Measurements from ENCODE around the gene ALX4. TPM values are rescaled to one million over a fixed set of nuclear protein-coding genes. Genes with fewer than 3 reads are reported as not detected.

The ALX4 gene
- total RNA-seq, 4 donors from 2014 or later, result under 0.01 to 0.52 (median 0.06) TPM

DNA sequence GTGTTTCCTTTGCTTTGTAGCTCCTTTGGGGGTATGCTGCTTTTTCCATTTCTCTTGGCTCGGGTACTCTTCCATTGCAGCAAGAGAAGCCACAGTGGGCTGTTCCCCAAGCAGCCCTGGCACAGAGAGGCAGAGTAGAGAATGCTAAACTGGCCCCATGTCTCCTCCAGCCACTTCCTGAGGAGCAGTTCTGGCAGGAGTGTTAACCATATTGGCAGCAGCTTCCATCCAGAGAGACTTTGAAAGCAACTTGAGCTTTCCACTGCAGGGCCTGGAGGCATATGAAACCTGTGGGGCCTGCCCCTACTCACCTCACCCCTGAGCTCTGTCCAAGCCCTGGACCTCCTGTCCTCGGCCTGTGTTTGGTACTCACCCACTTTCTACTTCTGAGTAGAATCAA is 61.8 kb downstream of the ALX4 start:
- DNase-seq (ENCODE audit: extremely low spot score), result no peak
- WGBS, result 91% methylated on average over 2 of the region's 2 CpGs
- peaks cover 10 to 15% (median 13%) of the 10 kb centered on the region in 4 donors for H3K4me1 ChIP-seq
- intact Hi-C loops (cut with DNase I), result no loop called here
- H3K27me3 ChIP-seq, result no peaks in the 10 kb centered on the region
- H3K4me3 ChIP-seq, result no peak overlapping the region
- no peak overlapping the region for H3K27ac ChIP-seq (replicated peaks in 1 of 4)
- peaks cover 0 to 16% (median 10%) of the 10 kb centered on the region in 4 donors for H3K9me3 ChIP-seq
- peaks cover 0 to 38% (median 11%) of the 10 kb centered on the region in 4 donors for H3K36me3 ChIP-seq
- no peak for TF ChIP-seq POLR2A (IDR thresholded peaks at IDR 0.05; ENCODE audit: low read depth)
- no peak for TF ChIP-seq EP300 (IDR thresholded peaks at IDR 0.05)
- no peak for TF ChIP-seq POLR2AphosphoS5 (IDR thresholded peaks at IDR 0.05)
- TF ChIP-seq, protein P1, sequence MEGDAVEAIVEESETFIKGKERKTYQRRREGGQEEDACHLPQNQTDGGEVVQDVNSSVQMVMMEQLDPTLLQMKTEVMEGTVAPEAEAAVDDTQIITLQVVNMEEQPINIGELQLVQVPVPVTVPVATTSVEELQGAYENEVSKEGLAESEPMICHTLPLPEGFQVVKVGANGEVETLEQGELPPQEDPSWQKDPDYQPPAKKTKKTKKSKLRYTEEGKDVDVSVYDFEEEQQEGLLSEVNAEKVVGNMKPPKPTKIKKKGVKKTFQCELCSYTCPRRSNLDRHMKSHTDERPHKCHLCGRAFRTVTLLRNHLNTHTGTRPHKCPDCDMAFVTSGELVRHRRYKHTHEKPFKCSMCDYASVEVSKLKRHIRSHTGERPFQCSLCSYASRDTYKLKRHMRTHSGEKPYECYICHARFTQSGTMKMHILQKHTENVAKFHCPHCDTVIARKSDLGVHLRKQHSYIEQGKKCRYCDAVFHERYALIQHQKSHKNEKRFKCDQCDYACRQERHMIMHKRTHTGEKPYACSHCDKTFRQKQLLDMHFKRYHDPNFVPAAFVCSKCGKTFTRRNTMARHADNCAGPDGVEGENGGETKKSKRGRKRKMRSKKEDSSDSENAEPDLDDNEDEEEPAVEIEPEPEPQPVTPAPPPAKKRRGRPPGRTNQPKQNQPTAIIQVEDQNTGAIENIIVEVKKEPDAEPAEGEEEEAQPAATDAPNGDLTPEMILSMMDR (IDR thresholded peaks at IDR 0.05), result no peak

DNA sequence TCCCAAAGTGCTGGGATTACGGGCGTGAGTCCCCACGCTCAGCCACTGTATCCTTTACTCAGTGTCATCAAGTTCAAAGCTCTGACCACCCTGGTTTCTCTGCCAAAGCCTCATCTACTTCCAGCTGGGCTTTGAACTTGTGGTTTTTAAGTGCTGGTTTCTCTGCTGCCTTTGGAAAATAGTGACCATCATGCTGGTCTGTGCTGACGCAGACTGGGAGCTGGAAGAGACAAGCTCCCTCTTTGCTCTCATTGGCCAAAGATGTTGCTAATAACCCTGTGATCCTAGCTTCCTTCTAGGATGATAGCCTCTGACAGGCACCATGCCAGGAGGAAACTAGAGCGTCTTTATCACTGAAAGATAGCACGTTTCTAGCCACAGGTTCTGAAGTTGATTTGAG is 62.4 kb downstream of the ALX4 start:
- no peaks in the 10 kb centered on the region for H3K27me3 ChIP-seq
- peaks cover 0 to 10% (median 4%) of the 10 kb centered on the region in 4 donors for H3K9me3 ChIP-seq
- DNase-seq (ENCODE audit: extremely low spot score), result no peak
- peaks cover 0 to 38% (median 11%) of the 10 kb centered on the region in 4 donors for H3K36me3 ChIP-seq
- TF ChIP-seq POLR2AphosphoS5 (IDR thresholded peaks at IDR 0.05) (no peak), POLR2A (IDR thresholded peaks at IDR 0.05; ENCODE audit: low read depth) (no peak), EP300 (IDR thresholded peaks at IDR 0.05) (no peak)
- TF ChIP-seq, protein P1 (IDR thresholded peaks at IDR 0.05), result no peak
- WGBS, result 84% methylated on average over 6 of the region's 6 CpGs
- intact Hi-C loops (cut with DNase I), result no loop called here
- H3K27ac ChIP-seq (replicated peaks in 1 of 4), result no peak overlapping the region
- H3K4me3 ChIP-seq, result no peak overlapping the region
- peaks cover 14 to 21% (median 17%) of the 10 kb centered on the region in 4 donors for H3K4me1 ChIP-seq

DNA sequence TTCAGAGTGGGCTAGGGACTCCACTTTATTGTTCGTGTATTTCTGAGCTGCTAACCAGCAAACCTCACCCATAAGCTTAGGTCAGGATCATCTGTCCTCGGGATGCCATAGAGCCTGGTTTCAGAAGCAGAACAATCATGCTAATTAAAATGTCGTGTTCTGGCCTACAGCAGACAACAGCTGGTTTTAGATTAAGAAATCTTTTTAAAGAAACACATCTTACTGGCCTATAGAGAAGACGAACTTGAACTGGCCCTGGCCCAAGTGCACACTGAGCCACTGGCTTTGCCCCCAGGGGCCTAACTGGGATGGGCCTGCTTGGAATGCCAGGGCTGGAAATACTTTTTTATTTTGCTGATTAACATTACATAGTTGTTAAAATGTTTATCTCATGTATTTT is 63.2 kb downstream of the ALX4 start:
- Histone ChIP-seq H3K27me3 (no peaks in the 10 kb centered on the region), H3K4me1 (peaks cover 14 to 25% (median 19%) of the 10 kb centered on the region in 4 donors), H3K9me3 (peaks cover 0 to 2% (median under 1%) of the 10 kb centered on the region in 4 donors), H3K36me3 (peaks cover 0 to 42% (median 9%) of the 10 kb centered on the region in 4 donors), H3K27ac (replicated peaks in 1 of 4) (no peak overlapping the region), H3K4me3 (no peak overlapping the region)
- intact Hi-C loops (cut with DNase I), result no loop called here
- TF ChIP-seq, protein P1 (IDR thresholded peaks at IDR 0.05), result no peak
- no peak for TF ChIP-seq POLR2A (IDR thresholded peaks at IDR 0.05; ENCODE audit: low read depth)
- TF ChIP-seq POLR2AphosphoS5 (IDR thresholded peaks at IDR 0.05), result no peak
- no peak for TF ChIP-seq EP300 (IDR thresholded peaks at IDR 0.05)
- WGBS, result 44% methylated on average over 4 of the region's 4 CpGs
- DNase-seq (ENCODE audit: extremely low spot score), result peak; percentile 90

DNA sequence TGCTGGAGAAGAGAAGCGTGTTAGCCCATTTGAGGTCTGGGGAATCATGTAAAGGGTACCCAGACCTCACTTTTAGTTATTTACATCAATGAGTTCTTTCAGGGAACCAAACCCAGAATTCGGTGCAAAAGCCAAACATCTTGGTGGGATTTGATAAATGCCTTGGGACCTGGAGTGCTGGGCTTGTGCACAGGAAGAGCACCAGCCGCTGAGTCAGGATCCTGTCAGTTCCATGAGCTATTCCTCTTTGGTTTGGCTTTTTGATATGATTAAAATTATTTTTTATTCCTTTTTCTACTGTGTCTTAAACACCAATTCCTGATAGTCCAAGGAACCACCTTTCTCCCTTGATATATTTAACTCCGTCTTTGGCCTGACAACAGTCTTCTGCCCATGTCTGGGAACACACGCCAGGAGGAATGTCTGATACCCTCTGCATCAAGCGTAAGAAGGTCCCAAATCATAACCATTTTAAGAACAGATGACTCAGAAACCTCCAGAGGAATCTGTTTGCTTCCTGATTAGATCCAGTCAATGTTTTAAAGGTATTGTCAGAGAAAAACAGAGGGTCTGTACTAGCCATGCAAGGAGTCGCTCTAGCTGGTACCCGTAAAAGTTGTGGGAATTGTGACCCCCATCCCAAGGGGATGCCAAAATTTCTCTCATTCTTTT is 65.2 kb downstream of the ALX4 start:
- Histone ChIP-seq H3K9me3 (no peaks in the 10 kb centered on the region), H3K4me1 (peaks cover 14 to 25% (median 19%) of the 10 kb centered on the region in 4 donors), H3K27ac (replicated peaks in 1 of 4) (no peak overlapping the region), H3K27me3 (no peaks in the 10 kb centered on the region), H3K36me3 (peaks cover 0 to 42% (median 7%) of the 10 kb centered on the region in 4 donors), H3K4me3 (no peak overlapping the region)
- 78% methylated on average over 8 of the region's 8 CpGs for whole genome bisulfite sequencing
- TF ChIP-seq POLR2A (IDR thresholded peaks at IDR 0.05; ENCODE audit: low read depth), result no peak
- TF ChIP-seq EP300 (IDR thresholded peaks at IDR 0.05), result no peak
- no peak for TF ChIP-seq POLR2AphosphoS5 (IDR thresholded peaks at IDR 0.05)
- TF ChIP-seq, protein P1 (IDR thresholded peaks at IDR 0.05), result no peak
- DNase-seq (ENCODE audit: extremely low spot score), result no peak
- intact Hi-C loops (cut with DNase I), result no loop called here
